Measurements from ENCODE around the gene HCFC1R1.

The HCFC1R1 gene

DNA sequence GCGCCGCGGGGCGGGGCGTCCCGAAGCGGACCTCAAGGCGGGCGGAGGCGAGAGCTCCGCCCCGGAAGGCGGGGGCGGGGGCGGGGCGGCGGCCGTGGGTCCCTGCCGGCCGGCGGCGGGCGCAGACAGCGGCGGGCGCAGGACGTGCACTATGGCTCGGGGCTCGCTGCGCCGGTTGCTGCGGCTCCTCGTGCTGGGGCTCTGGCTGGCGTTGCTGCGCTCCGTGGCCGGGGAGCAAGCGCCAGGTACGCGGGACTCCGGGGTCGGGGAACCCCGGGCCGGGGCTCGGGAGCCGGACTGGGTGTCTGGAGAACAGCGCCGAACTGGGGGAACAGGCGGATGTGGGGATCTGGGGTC is 3.5 kb downstream of the HCFC1R1 start, which contains the start of gene TNFRSF12A:
Gene TNFRSF12A, plus strand, starts transcription at position 122 of the 357 bp plus-strand sequence. Its CDS starts 30 bp downstream, at position 152.
- peak; percentile 37 for DNase-seq (ENCODE audit: low read depth, low spot score)

DNA sequence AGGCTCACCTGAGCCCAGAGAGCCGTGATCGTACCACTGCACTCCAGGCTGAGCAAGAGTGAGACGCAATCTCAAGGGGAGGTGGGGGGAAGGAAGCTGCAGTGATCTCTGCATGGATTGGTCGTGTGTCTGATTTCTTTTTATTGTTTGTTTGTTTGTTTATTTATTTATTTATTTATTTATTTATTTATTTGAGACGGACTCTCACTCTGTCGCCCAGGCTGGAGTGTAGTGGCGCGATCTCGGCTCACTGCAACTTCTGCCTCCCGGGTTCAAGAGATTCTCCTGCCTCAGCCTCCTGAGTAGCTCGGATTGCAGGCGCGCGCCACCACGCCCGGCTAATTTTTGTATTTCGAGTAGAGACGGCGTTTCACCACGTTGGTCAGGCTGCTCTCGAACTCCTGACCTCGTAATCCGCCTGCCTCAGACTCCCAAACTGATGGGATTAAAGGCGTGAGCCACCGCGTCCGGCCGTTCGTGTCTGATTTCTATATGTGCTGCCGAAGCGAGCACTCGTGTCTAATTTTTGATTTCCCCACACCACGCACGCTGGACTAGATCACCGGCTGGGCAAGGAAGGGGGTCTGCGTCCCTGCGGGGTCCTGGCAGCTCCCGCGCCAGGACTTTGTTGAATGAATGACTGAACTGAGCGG is 4.0 kb downstream of the HCFC1R1 start:
- DNase-seq (ENCODE audit: low read depth, low spot score): no peak

DNA sequence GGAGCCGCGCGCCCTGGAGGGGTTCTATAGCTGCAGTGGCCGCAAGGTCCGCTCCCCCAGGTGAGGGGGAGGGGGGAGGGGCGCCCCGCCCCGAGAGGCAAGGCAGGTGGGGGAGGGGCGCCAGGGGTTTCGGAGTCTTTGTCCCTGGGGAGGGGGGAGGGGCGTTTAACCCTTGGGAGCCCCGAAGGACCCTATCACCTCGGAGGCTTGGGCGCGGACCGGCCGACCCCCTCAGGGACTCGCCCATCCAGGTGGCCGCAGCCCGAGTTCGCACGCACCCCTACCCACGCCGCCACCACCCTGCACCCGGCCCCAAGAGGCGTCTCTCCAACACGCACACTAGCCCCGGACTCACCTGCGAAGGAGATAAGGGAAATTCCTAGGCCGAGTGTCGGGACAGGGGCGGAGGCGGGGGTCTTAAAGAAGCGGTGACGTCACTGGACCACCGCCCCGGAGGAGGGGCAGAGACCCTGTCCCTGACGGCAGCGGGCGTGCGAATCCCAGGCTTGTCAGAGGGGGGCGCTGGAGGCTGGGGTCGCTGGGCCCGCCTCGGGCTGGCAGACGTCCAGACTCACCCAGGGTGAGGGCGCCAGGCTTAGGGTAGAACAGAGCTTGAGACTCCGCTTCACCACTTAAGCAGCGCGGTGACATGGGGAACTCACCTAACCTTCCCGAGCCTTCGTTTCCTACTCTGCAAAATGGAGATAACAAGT is 5.8 kb downstream of the HCFC1R1 start, which contains the start of gene CLDN6:
Gene CLDN6, minus strand, starts transcription at position 390 of the 713 bp plus-strand sequence. CDS start 2,162 bp downstream, outside the sequence.
- no peak for DNase-seq (ENCODE audit: low read depth, low spot score)

DNA sequence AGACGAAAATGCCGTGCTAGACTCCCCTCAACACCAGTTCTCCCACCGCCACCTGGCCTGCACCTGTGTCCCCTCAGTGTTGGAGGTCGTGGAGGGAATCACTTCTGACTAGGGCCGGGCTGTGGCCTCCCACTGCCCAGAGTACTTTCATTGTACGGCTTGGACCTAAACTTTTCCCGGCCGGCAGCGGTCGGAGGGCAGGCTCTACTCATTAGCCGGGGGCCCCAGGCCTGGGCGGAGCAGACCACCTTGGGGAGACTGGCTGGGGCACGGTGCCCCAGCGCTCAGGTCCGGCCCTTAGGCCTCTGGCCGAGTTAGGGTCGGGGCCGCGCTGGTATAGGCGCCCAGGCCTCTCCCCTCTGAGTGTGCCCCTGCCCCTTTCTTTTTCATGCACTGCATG is 6.4 kb downstream of the HCFC1R1 start:
- no peak for DNase-seq (ENCODE audit: low read depth, low spot score)

DNA sequence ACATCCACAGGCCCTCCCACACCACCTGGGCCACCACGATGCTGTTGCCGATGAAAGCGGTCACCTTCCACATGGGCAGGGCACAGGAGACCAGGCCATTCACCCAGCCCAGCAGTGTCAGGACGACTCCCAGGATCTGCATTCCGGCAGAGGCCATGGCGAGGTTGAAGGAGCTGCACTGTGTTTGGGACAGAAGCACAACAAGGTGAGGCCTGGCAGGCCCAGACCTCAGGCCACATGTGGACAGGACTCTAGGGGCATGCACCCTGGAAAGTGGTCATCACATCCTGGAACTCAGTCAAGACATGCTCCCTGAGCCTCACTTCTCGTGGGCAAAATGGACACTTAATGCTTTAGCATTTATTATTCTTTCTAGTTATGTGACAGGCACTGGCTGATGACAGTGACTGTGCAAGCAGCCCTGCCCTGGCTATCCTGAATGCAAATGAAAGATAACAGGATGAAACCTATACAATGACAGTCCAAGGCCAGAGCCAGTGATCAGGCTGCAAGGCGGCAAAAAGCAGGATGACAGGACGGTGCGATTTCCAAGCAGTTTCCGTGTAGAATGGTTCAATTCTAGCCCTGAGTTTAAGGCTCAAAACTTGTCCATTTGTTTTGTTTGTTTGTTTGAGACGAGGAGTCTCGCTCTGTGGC is 7.7 kb downstream of the HCFC1R1 start:
- no peak for DNase-seq (ENCODE audit: low read depth, low spot score)

DNA sequence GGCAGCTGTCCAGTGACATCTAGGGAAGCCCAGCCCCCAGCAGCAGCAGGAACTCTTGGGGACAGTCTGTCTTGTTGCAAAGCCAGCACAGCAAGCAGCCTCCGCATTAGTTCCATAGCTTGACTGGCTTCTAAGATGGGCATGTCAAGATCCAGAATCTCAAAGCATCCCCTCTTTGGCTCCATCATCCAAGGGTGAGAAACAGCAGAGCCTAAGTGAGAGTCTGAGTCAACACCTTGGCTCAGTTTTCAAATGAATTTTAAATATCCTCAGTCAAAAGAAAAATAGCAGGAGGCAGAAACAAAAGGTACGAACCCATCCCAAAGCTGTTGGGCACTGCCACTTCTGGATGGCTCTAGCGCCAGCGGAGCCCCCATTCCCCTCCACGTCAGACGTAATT is 8.8 kb downstream of the HCFC1R1 start:
- no peak for DNase-seq (ENCODE audit: low read depth, low spot score)

DNA sequence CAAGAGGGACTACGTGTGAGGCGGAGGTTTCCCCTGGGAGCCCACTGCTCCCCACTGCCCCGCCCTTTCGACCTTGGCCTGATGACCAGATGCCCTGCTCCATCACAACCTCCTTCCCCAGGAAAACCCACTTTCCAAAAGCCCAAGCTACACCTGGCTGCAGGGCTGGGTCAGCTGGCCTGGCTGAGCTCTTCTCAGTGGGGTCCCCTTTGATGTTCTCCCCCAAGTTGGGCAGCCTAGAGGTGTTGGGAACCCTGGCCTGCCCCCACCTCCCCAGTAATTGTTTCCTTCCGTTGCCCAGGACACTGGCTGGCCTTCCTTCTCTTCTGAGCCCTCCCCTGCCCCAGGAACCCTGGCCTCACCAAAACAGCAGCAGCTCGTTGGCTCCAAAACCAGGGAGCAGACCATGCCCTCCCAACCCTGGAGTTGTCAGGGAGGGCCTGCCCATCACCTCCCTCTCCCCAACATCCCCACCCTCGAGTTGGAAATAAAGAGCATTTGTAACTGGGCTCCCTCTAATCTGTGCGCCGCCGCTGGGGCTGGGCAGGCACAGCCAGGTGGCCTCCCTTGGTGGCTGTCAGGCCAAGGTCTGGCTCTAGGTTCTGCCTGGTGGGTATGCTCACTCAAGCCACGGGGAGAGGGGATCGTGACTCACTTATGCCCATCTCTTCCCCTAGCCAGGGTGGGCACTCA is 9.6 kb downstream of the HCFC1R1 start:
- DNase-seq (ENCODE audit: low read depth, low spot score): no peak

DNA sequence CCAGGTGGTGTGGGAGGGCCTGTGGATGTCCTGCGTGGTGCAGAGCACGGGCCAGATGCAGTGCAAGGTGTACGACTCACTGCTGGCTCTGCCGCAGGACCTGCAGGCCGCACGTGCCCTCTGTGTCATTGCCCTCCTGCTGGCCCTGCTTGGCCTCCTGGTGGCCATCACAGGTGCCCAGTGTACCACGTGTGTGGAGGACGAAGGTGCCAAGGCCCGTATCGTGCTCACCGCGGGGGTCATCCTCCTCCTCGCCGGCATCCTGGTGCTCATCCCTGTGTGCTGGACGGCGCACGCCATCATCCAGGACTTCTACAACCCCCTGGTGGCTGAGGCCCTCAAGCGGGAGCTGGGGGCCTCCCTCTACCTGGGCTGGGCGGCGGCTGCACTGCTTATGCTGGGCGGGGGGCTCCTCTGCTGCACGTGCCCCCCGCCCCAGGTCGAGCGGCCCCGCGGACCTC is 10.2 kb downstream of the HCFC1R1 start:
- no peak for DNase-seq (ENCODE audit: low read depth, low spot score)

DNA sequence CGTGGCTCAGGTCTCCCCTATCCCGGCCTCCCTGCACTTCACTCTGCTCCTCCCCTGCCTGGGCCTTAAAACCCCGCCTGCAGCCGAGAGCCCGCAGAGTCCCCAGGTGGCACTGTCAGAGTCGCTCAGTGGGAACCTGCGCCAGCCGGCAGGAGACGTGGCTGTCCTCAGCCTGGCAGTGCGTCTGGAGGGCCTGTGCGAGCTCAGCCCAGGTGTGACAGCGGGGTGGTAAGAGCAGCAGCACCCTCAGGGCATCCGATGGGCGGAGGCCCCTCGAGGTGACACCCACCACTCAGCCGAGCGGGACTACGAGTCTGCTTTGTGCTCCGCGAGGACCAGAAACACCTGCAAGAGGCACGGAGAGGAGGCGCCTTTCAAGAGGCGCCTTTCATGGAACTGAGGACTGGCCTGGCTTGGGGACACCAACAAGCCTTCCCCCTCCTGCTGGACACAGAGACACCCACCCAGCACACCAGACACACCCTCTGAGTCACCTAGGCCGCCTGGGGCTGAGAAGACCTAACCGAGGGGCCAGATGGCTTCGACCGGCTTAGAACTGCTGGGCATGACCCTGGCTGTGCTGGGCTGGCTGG is 10.8 kb downstream of the HCFC1R1 start, which contains the start of gene CLDN9:
Gene CLDN9, plus strand, starts transcription at position 96 of the 593 bp plus-strand sequence. Its CDS starts 440 bp downstream, at position 536.
- no peak for DNase-seq (ENCODE audit: low read depth, low spot score)

DNA sequence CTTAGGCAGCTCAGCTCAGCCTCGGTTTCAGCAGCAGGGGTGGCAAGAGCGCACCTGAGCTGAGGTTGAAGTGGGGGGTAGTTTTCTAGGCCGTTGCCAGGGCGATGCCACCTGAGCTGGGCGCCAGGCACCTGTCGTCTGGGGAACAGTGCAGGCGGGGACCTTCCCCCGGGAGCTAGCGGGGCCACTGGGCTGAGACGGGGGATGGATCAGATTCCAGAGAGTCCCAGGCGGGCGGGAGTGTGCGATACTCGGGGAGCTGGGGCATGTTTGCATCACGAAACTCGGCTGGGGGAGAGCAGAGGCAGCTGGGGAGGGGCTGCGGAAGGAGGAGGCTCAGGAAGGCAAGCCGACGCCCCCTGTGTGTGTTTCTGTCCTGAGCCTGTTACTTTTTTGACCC is 11.5 kb downstream of the HCFC1R1 start:
- DNase-seq (ENCODE audit: low read depth, low spot score): no peak

DNA sequence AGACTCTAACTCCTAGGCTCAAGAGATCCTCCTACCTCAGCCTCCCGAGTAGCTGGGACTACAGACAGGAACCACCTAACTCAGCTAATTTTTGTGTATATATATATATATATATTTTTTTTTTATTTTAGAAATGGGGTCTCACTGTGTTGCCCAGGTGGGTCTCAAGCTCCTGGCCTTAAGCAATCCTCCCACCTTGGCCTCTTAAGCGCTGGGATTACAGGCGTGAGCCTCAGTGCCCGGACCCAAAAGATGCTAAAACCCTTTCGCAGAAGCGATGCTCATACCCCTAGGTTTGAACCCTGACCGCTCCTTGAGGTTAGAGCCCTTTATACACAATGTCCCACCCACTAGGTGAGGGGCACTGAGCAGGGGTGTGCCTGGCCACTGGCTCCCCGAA is 13.2 kb downstream of the HCFC1R1 start:
- DNase-seq (ENCODE audit: low read depth, low spot score): no peak

DNA sequence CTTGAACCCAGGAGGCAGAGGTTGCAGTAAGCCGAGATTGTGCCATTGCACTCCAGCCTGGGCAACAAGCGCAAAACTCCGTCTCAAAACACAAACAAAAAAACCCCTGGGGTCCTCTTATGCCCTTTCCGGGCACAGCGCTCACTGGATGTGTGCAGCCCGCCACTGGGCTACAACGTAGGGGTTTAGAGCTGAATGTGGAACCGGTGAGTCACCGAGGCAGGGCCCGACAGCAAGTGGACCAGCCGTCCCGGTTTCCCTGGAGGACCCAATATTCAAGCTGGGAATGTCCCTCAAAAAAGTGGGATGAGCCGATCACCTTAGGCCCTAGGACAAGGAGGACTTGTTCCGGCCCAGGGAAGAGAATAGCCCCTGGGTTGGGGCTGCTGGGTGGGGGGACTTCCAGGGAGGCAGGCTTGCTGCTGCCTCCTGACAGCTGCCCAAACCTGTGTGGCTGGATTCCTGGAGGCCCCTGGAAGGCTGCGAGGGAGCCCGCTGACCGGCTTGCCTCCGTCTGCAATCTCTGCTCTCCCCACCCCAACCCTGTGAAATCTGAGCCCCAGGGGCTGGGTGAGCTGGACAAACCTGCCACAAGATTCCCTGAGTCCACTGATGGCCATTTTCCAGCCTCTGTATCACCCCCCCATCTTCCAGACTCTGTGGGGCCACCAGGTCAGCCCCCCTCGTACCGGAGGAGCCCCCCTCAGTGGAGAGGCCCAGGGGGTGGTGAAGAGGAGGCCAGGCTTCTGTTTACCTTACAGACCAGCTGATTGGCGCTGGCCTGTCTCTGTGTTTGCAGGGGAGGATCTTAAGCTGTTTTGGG is 14.0 kb downstream of the HCFC1R1 start:
- no peak for DNase-seq (ENCODE audit: low read depth, low spot score)

DNA sequence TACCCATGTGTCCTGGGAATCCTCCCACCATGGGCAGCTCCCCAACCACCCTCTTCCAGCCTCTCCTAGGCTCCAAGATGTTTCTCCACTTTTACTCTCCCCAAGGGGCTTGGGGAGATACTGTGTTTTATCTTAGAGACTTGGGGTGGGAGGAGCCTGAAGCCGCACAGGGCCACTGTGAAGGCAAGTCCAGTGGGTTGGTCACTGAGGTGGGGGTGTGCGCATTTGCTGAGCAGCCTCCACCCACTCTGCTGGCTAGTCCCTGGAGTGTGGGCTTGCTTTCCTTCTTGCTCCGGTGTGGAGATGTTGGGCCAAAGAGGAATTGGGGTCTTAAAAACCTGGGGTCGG is 15.1 kb downstream of the HCFC1R1 start:
- no peak for DNase-seq (ENCODE audit: low read depth, low spot score)

DNA sequence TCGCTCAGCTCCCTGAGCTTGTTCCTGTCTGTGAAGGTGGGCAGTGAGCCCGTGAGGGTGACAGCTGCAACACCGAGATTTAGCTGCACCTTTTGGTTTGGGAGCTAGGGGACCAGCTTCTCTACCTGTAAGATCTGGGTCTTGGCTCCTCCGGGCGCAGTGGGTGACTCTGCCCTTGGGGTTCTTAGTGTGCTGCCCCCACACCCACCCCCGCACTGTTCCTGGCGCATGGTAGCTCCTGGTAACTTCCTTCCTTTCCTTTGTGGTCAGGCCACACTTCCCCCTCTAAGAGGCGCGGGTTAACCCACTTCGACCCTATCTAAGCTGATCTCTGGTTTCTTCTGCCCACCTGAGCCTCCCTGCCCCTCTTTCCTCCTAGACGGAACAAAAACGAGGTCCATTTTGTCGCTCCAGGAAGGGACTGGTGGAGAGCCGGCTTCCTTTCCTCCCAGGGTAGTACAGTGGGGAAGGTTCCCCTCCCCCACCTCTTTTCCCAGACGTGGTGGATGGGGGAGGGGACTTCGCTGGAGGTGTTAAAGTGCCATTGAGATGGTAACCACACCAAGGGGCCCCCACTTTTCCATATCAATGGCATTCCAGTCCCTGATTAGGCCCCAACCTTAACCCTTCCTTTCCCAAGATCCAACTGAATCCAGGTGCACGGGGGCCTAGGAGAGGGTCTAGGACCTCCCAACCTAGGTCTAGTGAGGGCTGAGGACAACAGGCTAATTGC is 15.6 kb downstream of the HCFC1R1 start:
- no peak for DNase-seq (ENCODE audit: low read depth, low spot score)

DNA sequence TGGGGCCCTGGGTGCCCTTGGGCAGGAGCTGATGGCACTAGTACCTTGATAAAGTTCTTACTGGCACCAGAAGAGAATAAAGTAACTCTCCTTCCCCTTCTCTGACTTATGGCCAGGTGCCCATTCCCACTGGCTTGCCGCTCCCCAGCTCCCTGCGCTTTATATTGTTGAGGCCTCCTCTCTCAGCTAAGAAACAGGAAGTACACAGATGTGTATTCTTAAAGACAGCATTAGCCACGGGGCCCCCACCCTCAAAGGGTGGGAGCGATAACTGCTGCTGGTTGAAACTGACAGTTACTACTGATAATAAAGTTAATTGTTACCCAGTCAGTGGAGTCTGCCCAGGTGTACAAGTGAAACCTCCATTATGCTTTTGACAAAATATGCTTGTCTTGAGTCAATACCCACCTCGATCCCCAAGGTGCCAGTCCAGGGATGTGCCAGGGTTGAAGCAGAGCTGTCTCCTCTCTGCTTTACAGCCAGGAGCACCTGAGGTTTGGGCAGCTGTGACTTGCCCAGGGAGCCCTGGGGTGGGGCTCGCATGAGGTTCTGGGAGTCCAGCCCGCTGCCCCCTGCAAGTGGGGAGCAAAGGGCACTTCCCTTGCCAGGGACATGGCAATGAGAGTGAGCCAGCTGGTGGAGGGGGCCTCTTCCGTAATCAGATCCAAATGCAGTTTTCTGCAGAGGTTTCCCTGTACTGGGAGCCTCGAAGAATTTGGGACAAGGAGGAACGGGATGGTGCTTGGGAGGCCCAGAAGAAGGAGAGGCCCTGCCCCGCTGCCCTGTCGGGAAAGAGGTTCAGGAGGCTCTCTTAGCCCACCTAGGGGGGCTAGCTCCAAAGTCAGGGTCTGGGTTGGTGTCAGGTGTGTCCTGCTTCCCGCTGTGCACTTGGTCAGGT is 16.4 kb downstream of the HCFC1R1 start:
- DNase-seq (ENCODE audit: low read depth, low spot score): no peak

DNA sequence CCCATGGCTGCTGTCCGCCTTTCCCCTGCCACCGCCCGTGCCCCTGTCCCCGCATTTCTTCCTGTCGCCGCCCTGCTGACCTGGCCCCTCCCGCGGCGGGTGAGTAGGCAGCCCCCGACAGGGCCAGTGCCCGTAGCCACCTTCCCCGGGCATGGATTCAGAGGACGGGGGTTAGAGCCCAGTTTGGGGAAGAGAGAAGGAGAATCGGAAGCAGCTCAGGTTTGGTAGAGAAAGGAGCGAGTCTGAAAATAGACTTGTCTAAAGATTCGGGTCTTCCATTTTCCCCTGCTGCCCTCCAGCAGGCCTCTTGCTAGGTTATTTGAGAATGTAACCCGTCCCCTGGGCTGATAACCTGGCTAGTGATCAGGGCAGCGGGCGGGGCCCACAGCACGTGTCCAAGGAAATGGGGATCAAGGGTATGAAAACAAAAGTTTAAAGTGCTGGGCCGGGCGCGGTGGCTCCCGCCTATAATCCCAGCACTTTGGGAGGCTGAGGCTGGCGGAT is 18.9 kb downstream of the HCFC1R1 start:
- no peak for DNase-seq (ENCODE audit: low read depth, low spot score)

DNA sequence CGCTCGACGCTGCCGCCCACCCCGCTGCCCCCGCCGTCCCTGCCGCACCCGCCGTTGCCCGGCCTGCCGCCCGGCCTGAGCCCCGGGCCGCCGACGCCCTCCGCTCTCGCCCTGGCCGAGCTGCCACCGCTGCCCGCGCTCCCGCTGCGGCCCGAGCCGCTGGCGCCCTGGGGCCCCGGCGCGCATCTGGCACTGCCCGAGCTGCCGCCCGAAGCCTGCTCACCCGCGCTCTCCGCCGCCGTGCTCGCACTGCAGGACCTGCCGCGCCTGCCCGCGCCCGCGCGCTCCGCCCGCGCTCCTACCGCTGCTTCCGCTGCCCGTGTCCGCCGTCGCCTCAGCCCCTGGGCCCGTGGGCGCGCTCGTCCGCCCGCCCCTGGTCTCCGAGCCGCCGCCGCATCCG is 19.4 kb downstream of the HCFC1R1 start:
- DNase-seq (ENCODE audit: low read depth, low spot score): no peak

DNA sequence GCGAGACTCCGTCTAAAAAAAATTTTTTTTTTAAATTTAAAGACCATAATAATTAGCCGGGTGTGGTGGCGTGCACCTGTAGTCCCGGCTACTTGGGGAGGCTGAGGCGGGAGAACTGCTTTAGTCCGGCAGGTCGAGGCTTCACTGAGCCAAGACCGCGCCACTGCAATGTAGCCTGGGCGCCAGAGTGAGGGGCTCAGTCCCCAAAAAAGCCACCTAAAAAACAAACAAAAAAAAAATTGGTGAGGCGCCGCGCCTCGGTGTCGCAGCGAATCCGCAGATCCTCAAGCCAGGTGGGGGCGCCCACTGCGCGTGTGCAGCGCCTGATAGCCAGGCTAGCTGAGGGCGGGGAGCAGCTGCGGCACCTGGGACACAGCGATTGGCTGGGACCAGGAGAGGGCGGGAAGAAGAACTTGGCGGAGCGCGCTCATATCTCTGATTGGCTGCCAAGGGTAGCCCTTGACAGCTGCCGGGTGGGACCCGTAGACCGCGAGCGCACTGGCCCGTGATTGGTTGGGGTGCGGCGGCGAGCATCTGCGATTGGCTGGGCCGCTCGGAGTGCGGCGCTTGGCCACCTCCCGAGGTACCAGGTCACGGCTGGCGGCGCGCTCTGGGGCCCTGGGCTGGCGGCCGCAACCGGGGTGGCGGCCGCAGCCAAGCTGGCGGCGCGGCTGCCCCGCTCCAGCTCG is 20.0 kb downstream of the HCFC1R1 start:
- peak; percentile 89 for DNase-seq (ENCODE audit: low read depth, low spot score)

Data from activated CD4-positive, CD25-positive, alpha-beta regulatory T cell treated with anti-CD3 and anti-CD28 coated beads, Interleukin-2, amount 50 U/mL, for 16 hours (primary cell).